GM19193 (cell line): ENCODE data around the gene PLEKHJ1.

ENCODE experiments used
- POLR2A ChIP-seq: IDR thresholded peaks from 4 replicates; pipeline ENCODE4 v1.6.1; 2011; ENCODE audit not compliant: insufficient read depth, insufficient read length; ENCODE audit errors: extremely low read depth

PLEKHJ1 gene

GRCh38 chr19:2235381-2236063, 607 bp downstream of the PLEKHJ1 start:
- TF ChIP-seq POLR2A = no peak

DNA sequence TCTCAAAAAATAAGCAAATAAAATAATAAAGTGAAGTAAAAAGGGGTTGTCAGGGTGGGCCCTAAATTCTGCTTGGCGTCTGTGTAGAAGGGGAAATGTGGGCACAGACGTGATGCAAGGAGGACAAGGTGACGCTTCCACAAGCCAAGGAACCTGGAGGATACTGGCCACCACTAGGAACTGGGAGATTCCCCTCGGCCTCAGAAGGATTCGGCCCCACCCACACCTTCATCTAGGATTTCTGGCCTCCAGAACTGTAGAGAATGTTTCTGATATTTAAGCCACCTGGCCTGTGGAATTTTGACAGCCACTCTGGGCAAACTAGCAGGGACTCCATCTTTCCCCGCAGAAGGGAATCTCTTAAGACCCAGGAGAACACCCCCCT, 1.1 kb downstream of the PLEKHJ1 start:
- no peak for TF ChIP-seq POLR2A

- no peak for TF ChIP-seq POLR2A
These were observed 2.4 kb downstream of the PLEKHJ1 start for GRCh38 chr19:2233601-2234280.

- TF ChIP-seq POLR2A = peak; percentile 45
These were observed 3.6 kb downstream of the PLEKHJ1 start for GRCh38 chr19:2232286-2233151.

GRCh38 chr19:2231621-2232221, 4.4 kb downstream of the PLEKHJ1 start:
- no peak for TF ChIP-seq POLR2A

DNA sequence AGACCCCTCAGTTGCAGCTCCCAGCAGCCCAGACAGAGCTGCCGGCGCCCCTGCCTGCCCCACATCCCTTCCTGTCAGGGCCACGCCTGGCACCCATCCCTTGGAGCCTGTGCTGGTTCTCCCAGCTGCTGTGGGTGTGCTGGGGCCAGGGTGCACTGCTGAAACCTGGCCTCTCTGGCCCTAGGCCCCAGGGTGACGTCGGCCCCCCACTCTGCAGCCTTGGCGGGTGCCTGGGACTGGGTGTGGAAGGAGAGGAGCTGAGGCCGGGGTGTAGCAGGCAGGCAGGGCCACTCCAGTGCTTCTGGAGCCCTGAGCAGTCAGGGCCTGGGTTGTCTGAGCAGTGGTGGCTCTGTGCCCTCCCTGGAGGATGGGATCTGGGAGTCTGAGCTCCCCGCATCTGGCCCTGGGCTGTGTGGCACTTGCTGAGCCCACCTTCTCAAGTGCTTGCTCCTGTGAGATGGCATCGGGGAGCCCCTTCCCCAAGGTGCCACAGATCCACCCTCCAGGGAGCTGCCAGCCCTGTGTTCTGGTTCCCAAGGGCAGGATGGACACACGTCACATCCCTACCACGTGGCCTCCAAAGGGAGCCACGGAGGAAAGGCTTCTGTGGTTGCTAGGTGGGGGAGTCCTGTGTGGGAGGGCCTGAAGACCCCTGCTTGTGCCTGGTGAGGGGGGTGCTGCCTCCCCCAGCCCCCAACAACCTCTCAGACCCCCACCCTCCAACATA, 5.2 kb downstream of the PLEKHJ1 start:
- TF ChIP-seq POLR2A = no peak

DNA sequence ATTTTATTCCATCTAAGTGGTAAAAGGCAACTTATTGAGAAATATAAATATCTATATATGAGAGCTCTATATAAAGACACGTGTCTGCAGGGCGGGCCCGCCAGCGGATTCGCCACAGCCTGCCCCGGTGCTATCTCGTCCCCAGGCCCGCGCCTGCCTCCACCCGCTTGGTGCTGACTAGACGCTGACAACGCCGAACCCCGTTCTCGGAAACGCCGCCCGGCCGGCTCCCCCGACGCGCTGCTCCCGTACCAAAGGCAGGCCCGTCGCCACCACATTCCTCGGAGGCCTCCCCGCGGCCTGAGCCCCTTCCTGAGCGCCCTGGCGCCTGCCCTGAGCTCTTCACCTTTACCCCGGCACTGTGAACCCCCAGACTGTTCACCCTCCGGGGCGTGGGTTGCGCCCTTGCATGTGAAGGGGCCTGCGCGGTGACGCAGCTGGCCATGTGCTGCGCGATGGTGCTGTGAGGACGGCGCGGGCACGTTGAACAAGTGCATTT, 6.0 kb downstream of the PLEKHJ1 start:
- TF ChIP-seq POLR2A = no peak

GRCh38 chr19:2229103-2230032, 6.8 kb downstream of the PLEKHJ1 start:
- TF ChIP-seq POLR2A = no peak

DNA sequence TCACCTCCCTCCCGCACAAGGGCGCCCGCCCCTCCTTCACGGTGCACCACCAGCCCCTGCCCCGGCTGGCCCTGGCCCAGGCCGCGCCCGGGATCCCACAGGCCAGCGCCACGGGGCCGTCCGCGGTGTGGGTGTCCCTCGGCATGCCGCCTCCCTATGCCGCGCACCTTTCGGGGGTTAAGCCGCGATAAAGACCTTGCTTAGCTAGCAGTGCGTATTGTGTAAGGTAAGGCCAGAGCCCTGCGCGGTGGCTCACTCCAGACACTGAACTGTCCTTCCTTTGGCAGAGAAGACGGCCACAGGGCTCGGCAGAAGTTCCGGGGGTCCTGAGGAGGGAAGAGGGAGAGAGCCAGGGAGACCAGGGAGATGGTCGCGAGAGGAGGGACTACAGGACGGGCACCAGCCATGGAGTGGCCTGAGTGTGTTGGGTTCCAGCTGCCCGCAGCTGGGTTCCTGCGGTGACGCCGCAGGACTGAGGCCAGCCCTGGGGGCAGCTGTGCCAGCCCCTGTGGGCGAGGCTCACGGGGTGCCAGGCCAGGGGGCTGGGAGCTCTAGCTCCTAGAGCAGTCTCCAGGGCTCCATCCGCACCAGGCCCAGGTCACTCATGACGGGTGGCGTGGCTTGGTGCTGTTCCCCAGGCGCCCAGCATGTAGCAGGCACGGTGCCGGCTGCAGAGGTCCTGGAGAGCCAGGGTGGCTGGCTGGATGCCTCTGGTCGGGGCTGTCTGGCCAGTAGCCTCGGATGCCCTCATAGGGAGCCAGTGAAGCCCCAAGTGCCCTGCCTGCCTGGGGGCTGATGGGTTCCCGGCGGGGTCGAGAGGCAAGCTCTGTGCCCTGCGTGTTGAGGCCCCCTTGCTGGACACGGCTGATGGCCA, 7.7 kb downstream of the PLEKHJ1 start:
- no peak for TF ChIP-seq POLR2A

DNA sequence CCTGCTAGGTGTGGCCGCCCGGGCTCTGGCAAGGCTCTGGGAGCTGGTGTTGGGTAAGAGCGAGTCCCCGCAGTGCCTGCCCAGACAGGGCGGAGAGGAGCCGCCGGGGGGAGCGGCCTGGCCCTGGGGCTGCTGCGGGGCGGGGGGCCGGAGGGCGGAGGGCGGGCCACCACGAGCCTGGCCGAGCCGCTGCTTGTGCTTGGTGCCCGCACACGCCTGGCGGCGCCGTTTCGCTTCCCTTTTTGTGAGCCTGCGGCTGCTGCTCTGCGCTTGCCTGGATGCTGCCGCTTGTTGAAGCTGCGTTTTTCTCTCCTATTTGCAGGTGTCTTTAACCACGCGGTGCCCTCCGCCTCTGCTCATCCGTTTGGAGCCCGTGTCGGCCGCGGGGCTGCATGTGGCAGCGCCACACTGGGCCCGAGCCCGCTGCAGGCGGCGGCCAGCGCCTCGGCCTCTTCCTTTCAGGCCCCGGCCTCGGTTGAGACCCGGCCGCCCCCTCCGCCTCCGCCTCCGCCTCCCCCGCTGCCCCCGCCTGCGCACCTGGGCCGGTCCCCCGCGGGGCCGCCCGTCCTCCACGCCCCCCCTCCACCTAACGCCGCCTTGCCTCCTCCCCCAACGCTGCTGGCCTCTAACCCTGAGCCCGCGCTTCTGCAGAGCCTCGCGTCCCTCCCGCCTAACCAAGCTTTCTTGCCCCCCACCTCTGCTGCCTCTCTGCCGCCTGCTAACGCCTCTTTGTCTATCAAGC, 8.5 kb downstream of the PLEKHJ1 start:
- no peak for TF ChIP-seq POLR2A

DNA sequence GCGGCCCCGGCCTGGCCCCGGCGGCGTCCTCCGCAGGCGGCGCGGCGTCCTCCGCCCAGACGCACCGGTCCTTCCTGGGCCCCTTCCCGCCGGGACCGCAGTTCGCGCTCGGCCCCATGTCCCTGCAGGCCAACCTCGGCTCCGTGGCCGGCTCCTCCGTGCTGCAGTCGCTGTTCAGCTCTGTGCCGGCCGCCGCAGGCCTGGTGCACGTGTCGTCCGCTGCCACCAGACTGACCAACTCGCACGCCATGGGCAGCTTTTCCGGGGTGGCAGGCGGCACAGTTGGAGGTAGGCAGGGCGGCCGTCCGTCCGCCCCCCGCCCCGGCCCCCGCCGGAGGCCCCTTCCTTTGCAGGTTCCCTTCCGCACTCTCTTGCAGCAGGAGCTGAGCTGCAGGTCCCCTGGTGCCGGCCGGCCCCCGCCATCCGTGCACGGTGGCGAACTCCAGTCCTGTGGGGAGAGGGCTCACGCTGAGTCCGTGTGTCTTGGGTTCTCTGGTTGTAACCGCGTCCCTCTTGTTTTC, 9.2 kb downstream of the PLEKHJ1 start:
- no peak for TF ChIP-seq POLR2A
